NCI-H2081 treated with DMSO at 0.1 percent for 48 hours (cell line): ENCODE data around the gene IGSF10.

ENCODE experiments used
- DNase-seq: peaks from one replicate; lab custom pipeline; 2025; lab: John Stamatoyannopoulos, UW

IGSF10 gene

GRCh38 chr3:151462991-151463390 is 2.1 kb upstream of the IGSF10 start:
- no peak for DNase-seq

- DNase-seq, result no peak
Measured at GRCh38 chr3:151462278-151462780, 1.5 kb upstream of the IGSF10 start.

GRCh38 chr3:151460228-151460627 is 633 bp downstream of the IGSF10 start:
- no peak for DNase-seq

- no peak for DNase-seq
Measured at GRCh38 chr3:151459358-151459757, 1.5 kb downstream of the IGSF10 start.

GRCh38 chr3:151456065-151456464 is 4.8 kb downstream of the IGSF10 start:
- no peak for DNase-seq

- no peak for DNase-seq
Measured at GRCh38 chr3:151452841-151453240, 8.0 kb downstream of the IGSF10 start.

GRCh38 chr3:151452368-151452767 is 8.5 kb downstream of the IGSF10 start:
- no peak for DNase-seq

- DNase-seq, result no peak
Measured at GRCh38 chr3:151446002-151446340, 14.9 kb downstream of the IGSF10 start.

GRCh38 chr3:151445273-151446001 is 15.4 kb downstream of the IGSF10 start:
- no peak for DNase-seq

- DNase-seq, result no peak
Measured at GRCh38 chr3:151443583-151443982, 17.3 kb downstream of the IGSF10 start.

GRCh38 chr3:151440940-151441339 is 19.9 kb downstream of the IGSF10 start:
- DNase-seq, result no peak

- peak; percentile 33 for DNase-seq
Measured at GRCh38 chr3:151439652-151440125, 21.2 kb downstream of the IGSF10 start.

GRCh38 chr3:151437906-151438305 is 23.0 kb downstream of the IGSF10 start:
- no peak for DNase-seq

- DNase-seq, result no peak
Measured at GRCh38 chr3:151436675-151437446, 24.0 kb downstream of the IGSF10 start.

- no peak for DNase-seq
Measured at GRCh38 chr3:151434151-151434890, 26.5 kb downstream of the IGSF10 start.

- no peak for DNase-seq
Measured at GRCh38 chr3:151432616-151433372, 28.1 kb downstream of the IGSF10 start.

GRCh38 chr3:151431940-151432339 is 28.9 kb downstream of the IGSF10 start:
- DNase-seq, result no peak

- no peak for DNase-seq
Measured at GRCh38 chr3:151430821-151431484, 29.9 kb downstream of the IGSF10 start.

GRCh38 chr3:151428386-151428785 is 32.5 kb downstream of the IGSF10 start:
- DNase-seq, result no peak

- DNase-seq, result no peak
Measured at GRCh38 chr3:151426341-151426657, 34.6 kb downstream of the IGSF10 start.

- no peak for DNase-seq
Measured at GRCh38 chr3:151425627-151426340, 35.1 kb downstream of the IGSF10 start.
